Measurements from ENCODE around the gene CREB3L2.

GRCh38 chr7:138047907-138048306 lies 46.0 kb upstream of the CREB3L2 start:
- TF ChIP-seq CTCF (conservative IDR thresholded peaks at IDR 0.05; ENCODE audit: low read length) (no peak), EZH2phosphoT487 (IDR thresholded peaks at IDR 0.05; ENCODE audit: borderline replicate concordance, low read depth, low read length) (no peak)

All from OCI-LY7 (cell line).